ENCODE measurements around the gene HIF1A. TPM values are rescaled to one million over a fixed set of nuclear protein-coding genes. Genes with fewer than 3 reads are reported as not detected.

Gene HIF1A
- total RNA-seq, 1 donor from 2014 or later: 124 TPM

DNA sequence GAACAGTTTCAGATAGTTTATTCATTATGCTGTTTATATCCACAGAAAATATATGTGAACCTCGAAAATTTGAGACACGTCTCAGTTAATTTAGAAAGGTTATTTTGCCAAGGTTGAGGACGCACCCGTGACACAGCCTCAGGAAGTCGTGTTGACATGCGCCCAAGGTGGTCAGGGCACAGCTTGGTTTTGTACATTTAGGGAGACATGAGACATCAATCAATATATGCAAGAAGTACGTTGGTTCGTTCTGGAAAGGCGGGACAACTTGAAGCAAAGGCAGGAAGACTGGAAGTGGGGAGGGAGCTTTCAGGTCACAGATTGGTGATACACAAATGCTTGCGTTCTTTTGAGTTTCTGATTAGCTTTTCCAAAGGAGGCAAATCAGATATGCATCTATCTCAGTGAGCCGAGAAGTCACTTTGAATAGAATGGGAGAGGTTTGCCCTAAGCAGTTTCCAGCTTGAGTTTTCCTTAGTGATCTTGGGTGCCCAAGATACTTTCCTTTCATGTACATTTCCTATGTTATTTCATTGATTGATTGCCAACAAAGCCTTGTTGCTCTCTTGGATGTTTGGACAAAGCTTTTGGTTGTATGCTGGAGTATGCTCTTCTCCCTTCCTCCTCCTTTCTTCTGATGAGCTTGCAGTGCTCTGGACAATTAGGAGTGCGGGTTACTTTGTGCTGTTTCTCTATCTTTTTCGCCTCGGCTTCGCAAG is 70.1 kb downstream of the HIF1A start:
- Mint-ChIP-seq H3K36me3 (peaks cover 11% of the 10 kb centered on the region), H3K4me3 (peak overlapping the region; percentile 47), H3K27ac (peak overlapping the region; percentile 63), H3K27me3 (ENCODE audit: low read depth) (no peaks in the 10 kb centered on the region), H3K9me3 (no peaks in the 10 kb centered on the region), H3K4me1 (peaks cover 45% of the 10 kb centered on the region)
- TF ChIP-seq, protein P1, sequence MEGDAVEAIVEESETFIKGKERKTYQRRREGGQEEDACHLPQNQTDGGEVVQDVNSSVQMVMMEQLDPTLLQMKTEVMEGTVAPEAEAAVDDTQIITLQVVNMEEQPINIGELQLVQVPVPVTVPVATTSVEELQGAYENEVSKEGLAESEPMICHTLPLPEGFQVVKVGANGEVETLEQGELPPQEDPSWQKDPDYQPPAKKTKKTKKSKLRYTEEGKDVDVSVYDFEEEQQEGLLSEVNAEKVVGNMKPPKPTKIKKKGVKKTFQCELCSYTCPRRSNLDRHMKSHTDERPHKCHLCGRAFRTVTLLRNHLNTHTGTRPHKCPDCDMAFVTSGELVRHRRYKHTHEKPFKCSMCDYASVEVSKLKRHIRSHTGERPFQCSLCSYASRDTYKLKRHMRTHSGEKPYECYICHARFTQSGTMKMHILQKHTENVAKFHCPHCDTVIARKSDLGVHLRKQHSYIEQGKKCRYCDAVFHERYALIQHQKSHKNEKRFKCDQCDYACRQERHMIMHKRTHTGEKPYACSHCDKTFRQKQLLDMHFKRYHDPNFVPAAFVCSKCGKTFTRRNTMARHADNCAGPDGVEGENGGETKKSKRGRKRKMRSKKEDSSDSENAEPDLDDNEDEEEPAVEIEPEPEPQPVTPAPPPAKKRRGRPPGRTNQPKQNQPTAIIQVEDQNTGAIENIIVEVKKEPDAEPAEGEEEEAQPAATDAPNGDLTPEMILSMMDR (IDR thresholded peaks at IDR 0.05; ENCODE audit: unreplicated experiment): no peak
- DNase-seq (ENCODE audit: low spot score in 2 of 2, unreplicated experiment in 2 of 2): no peak

DNA sequence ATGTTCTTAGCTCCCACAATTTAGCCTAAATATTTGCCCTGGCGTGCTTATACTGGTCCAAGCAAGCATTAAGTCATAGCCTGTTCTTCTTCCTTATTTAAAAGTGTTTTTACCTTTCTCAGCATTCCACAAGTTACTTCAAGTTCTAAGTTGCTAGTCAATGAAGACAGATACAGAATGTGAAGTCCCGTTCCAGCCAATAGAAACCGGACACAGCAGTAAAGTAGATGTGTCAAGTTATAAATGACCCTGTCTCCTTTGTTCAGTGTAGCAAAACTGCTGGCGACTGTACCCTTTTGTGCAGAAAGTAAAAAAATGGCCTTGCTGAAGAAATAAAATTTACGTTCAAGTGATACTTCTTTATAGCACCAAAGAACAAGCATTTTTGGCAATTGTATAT is 70.8 kb downstream of the HIF1A start:
- TF ChIP-seq, protein P1 (IDR thresholded peaks at IDR 0.05; ENCODE audit: unreplicated experiment): no peak
- H3K4me3 Mint-ChIP-seq: peak overlapping the region; percentile 47
- DNase-seq (ENCODE audit: low spot score in 2 of 2, unreplicated experiment in 2 of 2): no peak
- H3K27me3 Mint-ChIP-seq (ENCODE audit: low read depth): no peaks in the 10 kb centered on the region
- no peaks in the 10 kb centered on the region for H3K9me3 Mint-ChIP-seq
- peaks cover 45% of the 10 kb centered on the region for H3K4me1 Mint-ChIP-seq
- H3K36me3 Mint-ChIP-seq: peaks cover 11% of the 10 kb centered on the region
- peak overlapping the region; percentile 63 for H3K27ac Mint-ChIP-seq

DNA sequence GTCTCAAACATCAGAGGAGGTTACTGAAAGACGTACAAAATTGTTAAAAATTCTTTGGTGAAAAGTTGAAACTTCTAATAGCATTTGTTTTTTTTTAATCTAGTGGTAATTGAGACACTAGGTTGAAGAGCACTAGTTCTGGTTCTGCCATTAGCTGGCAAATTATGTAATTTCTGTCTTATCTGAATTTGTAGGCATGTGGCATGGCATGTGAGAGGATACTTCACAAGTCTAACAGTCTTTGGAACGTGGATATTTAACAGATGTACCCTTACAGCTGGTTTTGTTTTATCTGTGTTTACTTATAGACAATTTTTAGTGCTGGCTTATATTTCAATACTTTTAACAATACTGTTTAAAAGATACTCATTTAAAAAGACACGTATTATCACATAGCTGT is 72.9 kb downstream of the HIF1A start:
- Mint-ChIP-seq H3K4me3 (no peak overlapping the region), H3K4me1 (peaks cover 35% of the 10 kb centered on the region), H3K36me3 (peaks cover 19% of the 10 kb centered on the region), H3K9me3 (no peaks in the 10 kb centered on the region), H3K27me3 (ENCODE audit: low read depth) (no peaks in the 10 kb centered on the region), H3K27ac (no peak overlapping the region)
- TF ChIP-seq, protein P1 (IDR thresholded peaks at IDR 0.05; ENCODE audit: unreplicated experiment): no peak
- DNase-seq (ENCODE audit: low spot score in 2 of 2, unreplicated experiment in 2 of 2): no peak

DNA sequence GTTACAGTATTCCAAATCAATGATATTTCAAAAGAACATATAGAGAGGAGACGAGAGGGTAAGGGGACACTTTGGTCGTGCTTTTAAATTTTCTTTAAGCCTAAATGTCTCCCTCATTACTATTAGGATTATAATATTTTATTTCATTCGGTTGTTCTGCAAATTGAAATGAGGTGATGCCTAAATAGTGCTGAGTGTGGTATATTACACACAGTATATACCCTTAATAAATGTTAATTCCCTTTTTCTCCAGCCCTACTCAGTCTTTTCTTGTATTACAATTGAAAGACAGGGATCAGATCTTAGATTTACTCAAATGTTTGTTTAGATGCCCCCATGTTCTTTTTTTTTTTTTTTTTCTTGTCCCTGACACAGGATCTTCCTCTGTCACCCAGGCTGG is 74.6 kb downstream of the HIF1A start:
- peaks cover 20% of the 10 kb centered on the region for H3K4me1 Mint-ChIP-seq
- H3K9me3 Mint-ChIP-seq: no peaks in the 10 kb centered on the region
- no peak overlapping the region for H3K27ac Mint-ChIP-seq
- H3K36me3 Mint-ChIP-seq: peaks cover 24% of the 10 kb centered on the region
- DNase-seq (ENCODE audit: low spot score in 2 of 2, unreplicated experiment in 2 of 2): no peak
- H3K27me3 Mint-ChIP-seq (ENCODE audit: low read depth): no peaks in the 10 kb centered on the region
- TF ChIP-seq, protein P1 (IDR thresholded peaks at IDR 0.05; ENCODE audit: unreplicated experiment): no peak
- no peak overlapping the region for H3K4me3 Mint-ChIP-seq

DNA sequence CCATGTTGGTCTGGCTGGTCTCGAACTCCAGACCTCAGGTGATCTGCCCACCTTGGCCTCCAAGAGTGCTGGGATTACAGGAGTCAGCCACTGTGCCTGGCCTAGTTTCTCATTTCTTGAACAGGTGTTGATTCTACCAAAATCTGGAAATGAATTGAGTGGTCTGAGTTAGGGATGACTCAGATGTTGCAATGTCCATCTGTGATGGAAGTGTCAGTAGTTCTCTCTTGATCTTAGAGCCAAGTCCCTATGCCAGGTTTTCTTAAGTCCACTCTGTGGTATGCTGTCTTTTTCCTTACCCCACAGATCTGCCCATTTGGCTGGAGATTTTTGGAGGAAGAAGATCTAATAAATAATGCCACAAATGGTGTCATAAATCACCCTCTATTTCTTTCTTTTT is 79.5 kb downstream of the HIF1A start:
- no peaks in the 10 kb centered on the region for H3K27me3 Mint-ChIP-seq (ENCODE audit: low read depth)
- H3K9me3 Mint-ChIP-seq: no peaks in the 10 kb centered on the region
- H3K36me3 Mint-ChIP-seq: peaks cover 40% of the 10 kb centered on the region
- no peaks in the 10 kb centered on the region for H3K4me1 Mint-ChIP-seq
- no peak overlapping the region for H3K27ac Mint-ChIP-seq
- no peak overlapping the region for H3K4me3 Mint-ChIP-seq
- TF ChIP-seq, protein P1 (IDR thresholded peaks at IDR 0.05; ENCODE audit: unreplicated experiment): no peak
- DNase-seq (ENCODE audit: low spot score in 2 of 2, unreplicated experiment in 2 of 2): no peak

Data from mesothelial cell of epicardium (in vitro differentiated cells).